Stimulated activated CD4-positive, alpha-beta T cell treated with anti-CD3 and anti-CD28 coated beads, Interleukin-12 subunit alpha, Interleukin-12 subunit beta, amount 100 ng/mL, for 48 hours (primary cell): ENCODE data around the gene ZNF792.
"Not testable (repeated sequence)": the region's sequence is repeated elsewhere in the genome, so short reads cannot be mapped to it uniquely, and the experiment has no call there.

ENCODE experiments used
- DNase-seq, 3 donors: peaks; one replicate each; pipeline ENCODE4 v3.0.0-alpha.2; 2020; ENCODE audit warnings: low read depth in 2 of 3, low spot score in 1 of 3

The ZNF792 gene

DNA sequence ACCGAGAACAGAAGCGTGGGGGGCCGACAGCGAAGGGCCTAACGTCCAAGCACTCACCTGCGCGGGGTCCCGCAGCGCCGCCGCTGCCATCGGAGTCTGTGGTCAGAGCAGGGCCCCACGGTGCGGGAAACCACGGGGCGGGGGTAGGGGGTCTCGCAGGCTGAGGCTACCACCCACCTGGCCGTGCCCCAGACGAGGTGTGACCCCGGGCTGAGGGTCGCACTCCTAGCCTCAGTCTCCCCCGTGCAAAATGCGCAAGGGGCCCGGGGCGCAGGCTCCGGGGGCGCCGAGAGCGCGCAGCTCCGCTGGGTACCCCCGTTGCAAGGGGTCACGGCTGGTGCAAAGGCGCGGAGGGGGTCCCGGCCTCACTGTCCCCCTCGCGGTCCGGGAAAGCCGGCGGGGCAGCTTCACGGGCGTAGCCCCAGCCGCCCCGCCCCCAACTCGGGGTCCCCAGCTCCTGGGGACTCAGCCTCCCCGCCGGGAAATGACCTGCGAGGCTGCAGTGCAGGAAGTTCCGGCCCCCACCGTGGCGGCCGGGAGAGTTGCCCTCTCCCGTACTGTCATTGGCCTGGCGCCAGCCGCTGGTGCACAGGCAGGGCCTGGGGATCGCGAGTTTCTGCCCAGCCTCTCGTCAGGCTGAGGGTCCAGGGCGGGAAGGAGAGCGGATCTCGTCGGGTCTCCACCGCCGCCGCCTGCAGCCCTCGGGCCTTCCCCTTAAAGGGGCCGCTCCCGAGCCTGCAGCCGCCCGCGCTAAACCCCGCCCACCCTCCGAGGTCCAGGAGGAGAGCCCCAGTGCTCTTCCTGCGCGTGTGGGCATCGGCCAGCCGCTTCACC is at the start of gene ZNF792:
Gene ZNF792 (minus strand): TSS at position 657 of the 834 bp plus-strand sequence. CDS start 567 bp downstream, at position 90.
- peak; percentile 11 to 46 (median 30) for DNase-seq

DNA sequence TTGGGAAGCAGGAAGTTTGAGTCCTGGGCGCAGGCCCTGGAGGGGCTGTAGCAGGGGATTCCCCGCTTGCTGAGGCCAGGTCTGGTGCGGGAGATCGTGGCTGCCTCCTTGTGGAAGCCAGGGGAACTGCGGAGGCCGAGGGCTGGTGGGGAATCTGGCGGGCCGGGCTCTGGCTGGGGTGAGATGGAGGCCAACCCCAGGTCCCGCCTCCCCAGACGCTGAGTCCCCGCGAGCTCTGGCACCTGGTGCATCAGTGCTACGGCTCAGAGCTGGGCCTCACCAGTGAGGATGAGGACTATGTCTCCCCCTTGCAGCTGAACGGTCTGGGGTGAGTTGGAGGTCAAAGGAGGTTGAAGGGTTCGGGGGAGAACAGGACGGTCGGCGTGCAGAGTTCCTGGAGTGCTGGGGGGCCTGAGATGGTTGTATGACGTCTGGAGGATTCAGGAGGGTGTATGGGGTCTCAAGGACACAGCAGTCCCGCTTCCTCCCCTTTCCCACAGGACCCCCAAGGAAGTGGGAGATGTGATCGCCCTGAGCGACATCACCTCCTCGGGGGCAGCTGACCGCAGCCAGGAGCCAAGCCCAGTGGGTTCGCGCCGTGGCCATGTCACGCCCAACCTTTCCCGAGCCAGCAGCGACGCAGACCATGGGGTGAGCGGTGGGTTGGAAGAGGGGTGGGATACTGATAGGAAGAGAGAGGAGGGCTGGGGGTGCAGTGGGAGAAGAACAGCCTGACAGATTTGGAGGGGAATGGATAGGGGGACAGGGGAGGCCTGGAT is 49.2 kb upstream of the ZNF792 start:
- peak; percentile 64 to 86 (median 76) for DNase-seq

DNA sequence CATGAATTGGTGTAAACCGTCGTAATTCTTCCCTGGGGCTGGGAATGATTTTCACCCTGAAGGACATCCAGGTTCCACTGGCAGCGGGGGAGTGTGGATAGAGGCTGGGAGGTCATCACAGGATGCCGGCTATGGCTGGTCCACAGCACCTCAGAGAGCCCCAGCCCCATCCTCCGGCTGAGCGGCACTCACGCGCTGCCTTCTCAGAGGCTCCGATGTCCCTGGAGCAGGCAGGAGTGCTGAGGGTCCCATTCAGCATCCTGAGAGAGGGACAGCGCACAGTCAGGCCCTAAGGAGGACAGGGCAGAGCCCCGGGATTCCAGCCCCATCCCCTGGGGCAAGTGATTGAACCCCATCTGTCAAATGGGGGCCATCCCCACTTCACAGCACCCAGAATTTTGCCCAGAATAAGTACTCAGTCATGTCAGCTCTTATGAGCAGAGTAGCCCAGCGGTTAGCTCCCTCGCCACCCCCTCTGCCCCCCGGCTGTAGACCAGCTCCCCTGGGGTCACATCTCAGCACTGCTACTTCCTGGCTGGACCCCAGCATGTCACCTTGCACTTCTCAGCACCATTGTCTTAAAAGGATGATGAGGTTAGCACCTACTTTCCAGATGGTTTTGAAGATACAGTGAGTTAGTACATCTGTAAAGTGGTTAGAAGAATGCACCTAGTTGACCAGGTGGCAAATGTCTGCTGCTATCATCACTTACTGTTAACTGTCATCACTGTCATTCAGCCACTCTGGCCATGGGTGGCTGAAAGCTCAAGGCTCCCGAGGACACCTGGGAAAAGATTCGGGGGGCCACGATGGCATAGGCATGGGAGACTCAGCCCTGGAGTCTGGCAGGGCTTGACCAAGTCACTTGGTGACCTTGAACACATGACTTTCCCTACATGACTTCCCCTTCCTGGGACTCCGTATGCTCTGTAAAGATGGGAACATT is 48.0 kb upstream of the ZNF792 start:
- DNase-seq = no peak

DNA sequence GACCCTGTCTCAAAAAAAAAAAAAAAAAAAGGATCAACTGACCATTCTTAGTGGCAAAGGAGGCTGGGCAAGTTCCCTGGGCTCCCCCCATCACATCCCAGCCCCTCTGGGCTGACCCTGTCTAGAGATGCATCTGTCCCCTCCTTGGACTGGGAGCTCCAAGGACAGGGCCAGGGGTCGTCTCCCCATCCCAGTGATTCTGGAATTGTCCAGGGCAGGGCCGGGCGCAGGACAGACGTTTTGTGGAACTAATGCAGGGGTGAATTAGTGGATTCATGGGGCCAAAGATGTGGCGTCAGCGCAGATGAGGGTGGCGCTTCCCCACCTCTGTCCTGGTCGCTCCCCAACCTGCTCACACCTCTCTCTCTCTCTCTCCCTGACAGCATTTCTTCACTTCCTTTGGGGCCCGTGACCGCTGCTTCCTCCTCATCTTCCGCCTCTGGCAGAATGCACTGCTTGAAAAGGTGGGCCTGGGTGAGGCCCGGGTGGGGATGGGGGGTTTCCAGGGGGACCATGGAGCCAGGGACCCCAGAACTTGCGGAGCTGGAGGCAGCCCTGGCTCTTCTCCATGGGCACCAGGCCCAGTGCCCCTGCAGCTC is 47.2 kb upstream of the ZNF792 start:
- no peak for DNase-seq

DNA sequence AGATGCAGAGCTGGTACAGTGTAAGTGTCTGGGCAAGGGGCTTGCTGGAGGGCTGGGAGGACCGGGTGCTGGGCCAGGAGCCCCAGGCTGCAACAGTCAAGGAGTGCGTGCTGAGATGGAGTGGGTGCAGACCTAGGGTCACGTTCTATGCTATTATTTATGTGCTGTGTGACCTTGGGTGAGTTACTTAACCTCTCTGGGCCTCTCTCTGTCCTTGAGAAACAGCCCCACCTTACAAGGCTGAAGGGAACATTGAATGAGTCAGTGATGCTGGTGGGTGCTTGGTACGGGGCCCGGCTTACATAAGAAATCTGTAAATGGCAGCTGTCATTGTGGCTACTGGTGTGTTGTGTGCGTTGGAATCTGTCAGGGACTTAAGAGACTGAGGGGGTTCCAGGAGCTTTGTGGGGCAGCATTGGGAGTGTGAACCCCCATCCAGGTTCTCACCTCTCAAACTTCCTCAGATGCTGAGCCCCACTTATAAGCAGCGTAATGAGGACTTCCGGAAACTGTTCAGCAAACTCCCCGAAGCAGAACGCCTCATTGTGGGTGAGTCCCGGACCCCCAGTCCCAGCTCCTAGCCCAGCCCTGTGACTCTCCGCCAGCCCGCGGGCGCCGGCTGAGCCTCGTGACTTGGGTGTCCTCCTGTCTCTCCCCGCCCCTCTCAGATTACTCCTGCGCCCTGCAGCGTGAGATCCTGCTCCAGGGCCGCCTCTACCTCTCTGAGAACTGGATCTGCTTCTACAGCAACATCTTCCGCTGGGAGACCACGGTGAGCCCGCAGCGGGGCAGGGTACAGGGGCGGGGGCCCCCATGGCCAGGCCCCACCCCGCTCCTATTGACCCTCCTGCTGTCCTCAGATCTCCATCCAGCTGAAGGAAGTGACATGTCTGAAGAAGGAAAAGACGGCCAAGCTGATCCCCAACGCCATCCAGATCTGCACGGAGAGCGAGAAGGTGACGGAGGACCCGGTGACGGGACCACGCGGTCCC is 45.7 kb upstream of the ZNF792 start:
- no peak for DNase-seq

DNA sequence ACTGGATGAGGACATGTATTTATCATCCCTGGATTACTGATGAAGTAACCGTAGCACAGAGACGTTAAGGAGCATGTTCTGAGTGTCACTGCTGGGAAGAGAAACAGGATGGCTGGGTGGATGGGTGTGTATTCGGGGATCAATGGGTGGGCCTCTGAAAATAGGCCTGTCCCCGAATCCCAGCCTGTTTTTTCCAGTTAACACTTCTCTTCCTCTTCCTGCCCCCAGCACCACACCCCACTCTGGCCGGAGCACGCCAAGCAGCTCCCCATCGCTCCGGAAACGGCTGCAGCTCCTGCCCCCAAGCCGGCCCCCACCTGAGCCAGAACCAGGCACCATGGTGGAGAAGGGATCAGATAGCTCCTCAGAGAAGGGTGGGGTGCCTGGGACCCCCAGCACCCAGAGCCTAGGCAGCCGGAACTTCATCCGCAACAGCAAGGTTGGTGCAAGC is 44.9 kb upstream of the ZNF792 start:
- no peak for DNase-seq

DNA sequence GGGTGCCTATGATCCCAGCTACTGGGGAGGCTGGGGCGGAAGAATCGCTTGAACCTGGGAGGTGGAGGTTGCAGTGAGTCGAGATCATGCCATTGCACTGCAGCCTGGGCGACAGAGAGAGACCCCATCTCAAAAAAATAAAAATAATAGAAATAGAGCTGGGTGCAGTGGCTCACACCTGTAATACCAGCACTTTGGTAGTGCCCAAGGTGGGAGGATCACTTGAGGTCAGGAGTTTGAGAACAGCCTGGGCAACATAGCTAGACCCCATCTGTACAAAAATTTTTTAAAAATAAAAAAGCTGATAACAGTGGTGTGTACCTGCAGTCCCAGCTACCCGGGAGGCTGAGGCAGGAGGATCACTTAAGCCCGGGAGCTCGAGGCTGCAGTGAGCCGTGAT is 43.4 kb upstream of the ZNF792 start:
- not testable (repeated sequence) for DNase-seq

DNA sequence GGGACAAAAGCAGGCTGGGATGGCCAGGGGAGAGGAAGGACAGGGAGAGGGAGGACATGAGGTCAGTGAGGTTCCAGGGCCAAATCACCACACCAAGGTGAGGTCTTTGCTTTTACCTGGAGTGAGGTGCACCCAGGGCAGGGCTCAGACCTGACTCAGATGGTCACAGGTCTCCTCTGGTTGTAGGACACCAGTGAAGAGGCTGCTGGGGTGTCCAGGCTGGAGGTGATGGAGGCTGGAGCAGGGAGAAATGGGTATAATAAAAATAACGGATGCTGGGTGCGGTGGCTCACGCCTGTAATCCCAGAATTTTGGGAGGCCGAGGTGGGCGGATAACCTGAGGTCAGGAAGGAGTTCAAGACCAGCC is 43.0 kb upstream of the ZNF792 start:
- no peak for DNase-seq

DNA sequence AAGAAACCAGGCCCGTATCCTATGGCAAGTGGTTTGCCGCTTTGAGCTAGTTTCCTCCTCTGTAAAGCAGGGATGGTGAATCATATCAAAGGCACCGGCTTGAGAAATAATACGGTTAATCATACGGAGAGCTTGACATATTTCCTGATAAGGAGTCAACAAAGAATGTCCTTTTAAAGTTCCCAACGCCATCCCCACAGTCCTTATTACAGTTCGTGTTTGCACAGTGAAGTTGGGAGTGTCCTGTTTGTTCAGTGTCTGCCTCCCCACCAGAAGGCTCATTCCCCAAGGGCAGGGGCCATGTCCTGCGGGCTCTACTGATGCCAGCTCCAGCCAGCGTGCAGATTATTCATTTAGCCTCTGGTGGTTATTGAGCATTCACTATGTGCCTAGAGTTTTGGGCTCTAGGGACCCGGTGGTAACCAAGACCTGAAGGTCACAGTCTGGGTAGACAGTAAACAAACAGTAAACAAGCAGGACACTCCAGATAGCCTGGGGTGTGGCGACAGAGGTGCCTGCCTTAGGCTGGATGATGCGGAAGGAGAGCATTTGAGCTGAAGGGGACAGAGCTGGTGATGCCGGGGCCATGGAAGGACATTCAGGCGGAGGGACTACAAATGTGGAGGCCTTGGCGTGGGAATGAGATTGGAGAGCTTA is 42.4 kb upstream of the ZNF792 start:
- no peak for DNase-seq

DNA sequence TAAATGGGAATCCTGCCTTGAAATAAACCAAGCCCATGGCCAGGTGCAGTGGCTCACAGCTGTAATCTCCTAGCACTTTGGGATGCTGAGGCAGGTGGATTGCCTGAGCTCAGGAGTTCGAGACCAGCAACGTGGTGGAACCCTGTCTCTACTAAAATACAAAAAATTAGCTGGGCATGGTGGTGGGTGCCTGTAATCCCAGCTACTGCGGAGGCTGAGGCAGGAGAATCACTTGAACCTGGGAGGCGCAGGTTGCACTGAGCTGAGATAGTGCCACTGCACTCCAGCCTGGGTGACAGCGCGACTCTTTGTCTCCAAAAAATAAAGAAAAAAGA is 41.9 kb upstream of the ZNF792 start:
- not testable (repeated sequence) for DNase-seq

DNA sequence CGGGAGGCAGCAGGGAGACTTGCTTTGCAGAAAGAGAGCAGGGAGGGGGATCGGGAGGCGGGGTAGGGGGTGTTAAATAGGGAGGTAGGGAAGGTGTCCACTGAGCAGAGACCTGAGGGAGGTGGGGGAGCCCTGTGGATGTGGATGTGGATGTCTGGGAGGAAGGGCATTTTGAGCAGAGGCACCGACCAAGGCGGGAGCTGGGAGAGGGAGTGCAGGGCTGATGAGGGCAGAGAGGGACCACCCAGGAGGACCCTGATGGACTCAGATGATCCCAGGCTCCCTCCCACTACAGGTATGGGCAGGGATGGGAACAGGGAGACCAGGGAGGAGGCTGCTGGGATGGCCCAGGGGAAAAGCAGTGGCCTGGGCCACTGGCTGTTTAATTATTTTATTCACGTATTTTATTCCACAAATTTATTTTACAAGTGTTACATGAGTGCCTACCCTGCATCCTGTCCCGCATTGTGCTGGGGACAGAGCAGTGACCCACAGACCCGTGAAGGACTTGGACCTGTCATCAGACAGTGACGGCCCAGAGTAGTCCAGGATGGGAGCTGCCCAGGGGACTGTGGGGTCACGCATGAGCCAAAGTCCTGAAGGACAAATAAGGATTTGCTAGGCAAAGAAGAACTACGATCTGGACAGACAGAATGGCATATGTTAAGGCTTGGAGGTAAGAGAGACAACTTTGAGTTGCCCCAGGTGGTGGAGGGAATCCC is 41.4 kb upstream of the ZNF792 start:
- DNase-seq = no peak

DNA sequence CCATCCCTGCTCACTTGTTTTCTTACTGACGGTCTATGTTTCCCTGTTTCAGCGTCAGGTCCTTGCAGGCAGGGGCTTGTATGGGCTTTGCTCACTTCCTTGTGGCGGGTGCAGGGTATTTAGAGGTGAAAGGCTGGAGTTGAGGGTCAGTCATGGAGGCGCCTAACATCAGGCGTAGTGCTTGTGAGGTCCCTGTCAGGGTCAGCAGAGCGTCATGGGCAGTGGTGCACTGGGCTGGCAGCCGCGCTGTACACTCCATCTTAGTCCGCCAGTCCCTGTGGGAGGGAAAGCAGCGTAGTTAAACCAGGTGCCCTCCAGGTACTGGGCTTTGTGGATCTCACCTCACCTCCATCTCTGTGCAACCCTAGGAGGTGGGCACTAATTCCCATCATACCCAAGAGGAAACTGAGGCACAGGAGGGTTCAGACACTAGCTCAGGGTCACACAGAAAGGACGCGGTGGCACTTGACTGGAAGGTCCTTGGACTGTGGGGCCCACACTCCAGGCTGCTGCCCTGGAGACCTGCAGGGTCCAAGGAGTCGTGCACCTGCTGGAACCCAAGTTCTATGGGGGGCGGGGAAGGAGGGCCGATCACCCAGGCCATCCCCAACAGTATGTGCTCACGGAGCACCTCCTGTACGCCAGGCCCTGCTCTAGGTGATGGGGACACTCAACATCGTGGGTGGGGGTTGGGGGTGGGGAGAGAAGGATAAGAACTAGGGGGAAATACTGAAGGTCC is 40.7 kb upstream of the ZNF792 start:
- no peak for DNase-seq

DNA sequence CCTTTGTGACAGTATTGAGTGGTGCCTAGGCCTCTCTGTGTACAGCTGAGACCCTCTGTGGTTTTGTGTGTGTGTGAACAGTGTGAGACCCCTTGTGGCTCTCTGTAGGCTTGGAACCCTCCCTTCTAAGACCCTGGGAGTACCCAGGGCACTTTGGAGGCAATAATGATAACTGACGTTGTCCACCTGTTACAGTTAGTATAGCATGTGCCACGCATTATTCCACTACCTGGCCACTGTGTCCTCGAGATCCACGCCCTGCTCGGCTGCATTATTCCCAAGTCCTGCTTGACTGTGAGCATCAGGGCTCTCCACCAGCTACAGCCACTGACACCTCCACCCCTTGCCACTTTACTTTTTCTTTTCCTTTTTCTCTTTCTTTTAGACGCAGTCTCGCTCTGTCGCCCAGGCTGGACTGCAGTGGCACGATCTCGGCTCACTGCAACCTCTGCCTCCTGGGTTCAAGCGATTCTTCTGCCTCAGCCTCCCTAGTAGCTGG is 38.1 kb upstream of the ZNF792 start:
- no peak for DNase-seq

DNA sequence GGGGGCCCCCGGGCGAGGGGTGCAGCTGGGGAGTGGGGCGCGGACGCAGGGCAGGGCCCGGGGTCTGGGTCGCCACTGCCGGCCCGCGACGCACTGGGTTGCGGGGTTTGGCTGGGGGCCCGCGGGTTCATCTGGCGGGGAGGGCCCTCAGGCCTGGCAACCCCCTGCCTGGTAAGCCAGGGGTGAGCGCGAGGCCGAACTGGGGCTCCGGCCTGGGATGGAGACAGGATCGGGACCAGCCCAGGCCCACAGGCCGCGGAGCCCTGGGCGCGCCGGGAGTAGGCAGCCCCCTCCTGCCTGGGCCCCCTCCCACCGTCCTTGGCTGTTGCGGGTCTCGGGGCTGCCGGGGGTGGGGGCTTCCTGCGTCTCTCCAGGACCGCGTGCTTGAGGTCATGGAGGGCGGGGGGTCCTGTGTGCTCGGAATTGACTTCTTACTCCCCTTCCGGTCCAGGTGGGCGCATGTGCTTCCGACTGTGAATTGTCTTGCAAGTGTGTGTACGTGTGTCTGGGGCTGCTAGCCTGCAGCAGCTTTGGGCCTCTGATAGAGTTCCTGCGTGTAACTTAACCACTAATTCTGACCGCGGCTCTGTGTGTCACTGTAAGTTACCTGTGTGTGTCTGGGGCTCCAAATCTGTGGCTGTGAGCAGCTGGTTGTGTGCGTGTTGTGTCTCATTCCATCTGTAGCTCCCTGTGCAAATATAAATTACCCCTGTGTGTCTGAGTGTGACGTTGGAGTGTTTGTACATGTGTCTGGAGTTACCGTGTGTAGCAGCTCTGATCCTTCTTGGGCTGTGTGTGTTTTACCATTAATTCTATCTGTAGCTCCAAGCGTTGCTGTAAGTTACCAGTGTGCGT is 36.8 kb upstream of the ZNF792 start:
- peak; percentile 40 to 53 (median 44) for DNase-seq

DNA sequence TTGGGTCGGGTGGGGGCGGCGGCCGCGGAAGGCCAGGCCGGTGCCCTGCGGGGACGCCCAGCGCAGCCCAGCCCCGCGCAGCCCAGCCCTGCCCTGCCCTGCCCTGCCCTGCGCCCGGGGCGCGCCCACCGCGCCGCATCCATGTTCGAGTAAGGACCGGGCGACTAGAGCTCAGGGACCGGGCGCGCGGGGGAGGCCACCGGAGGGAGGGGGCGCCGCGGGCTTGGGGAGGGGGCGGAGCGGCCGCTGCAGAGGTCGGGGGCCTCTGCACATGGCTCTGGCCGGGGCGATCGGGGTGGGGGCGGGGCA is 36.3 kb upstream of the ZNF792 start:
- DNase-seq = no peak

DNA sequence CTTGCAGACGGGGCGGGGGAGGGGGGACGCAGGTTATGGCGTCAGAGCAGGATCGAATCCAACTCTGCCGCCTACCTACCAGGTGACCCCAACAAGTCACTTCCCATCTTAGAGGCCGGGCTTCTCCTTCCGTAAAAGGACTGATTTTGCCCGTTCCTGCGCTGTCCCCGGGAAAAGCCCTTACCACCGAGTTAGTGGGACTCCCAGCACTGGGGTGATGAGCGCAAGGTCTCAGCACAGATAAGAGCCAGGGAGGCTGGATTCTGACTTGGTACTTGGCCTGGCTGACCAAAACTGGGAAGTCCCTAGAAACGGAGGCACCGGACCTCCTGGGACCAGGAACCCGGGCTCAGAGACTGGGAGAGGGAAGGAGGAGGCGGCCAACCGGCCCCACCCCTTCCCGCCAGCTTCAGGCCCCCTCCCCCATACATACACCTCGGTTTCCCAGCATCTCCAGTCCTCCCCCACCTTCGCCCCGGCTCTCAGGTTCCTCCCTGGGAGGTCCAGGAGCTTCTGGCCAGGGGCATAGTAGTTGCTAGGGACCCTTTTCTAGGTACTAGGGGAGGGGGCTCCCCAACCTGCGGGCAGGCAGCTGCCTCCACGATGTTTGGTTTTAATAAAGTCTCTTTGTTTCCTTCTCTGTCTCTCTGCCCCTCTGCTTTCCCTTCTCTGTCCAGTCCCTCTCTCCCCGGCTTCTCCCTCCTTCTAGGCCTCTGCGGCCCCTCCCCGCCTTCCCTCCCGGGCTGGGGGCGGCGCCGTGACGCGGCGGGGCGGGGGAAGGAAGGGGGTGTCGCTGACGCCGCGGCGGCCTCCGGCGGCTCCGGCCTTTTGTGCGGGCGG is 35.7 kb upstream of the ZNF792 start, which contains the start of gene GRAMD1A:
Gene GRAMD1A (plus strand): TSS at position 826 of the 840 bp plus-strand sequence. CDS start 156 bp downstream, outside the sequence.
- peak; percentile 51 to 79 (median 63) for DNase-seq
